ENCODE results near the gene TYRO3.

TYRO3 gene

DNA sequence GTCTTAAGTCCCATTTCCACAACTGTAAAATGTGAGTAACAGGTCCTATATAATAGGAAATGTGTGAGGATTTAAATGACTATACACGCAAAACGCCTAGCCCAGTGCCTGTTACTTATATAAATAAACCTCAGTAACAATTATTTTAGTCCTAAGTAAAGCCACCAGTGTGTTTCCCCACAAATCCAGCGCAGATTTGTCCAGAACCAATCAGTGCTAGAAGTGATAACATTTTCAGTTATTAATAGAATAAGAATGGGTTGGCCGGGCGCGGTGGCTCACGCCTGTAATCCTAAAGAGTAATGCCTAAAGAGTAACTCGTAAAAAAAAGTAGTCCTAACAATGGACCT is 15.5 kb upstream of the TYRO3 start:
- Histone ChIP-seq H3K27ac (replicated peaks) (peak overlapping the region; percentile 68), H3K4me3 (replicated peaks; ENCODE audit: insufficient read depth, low read length) (peak overlapping the region; percentile 99), H3K27me3 (ENCODE audit: insufficient read depth, poor library complexity, severe bottlenecking) (no peaks in the 10 kb centered on the region)
- no peak for DNase-seq (ENCODE audit: low read depth in 1 of 2, low spot score in 1 of 2)
- TF ChIP-seq, protein P1, sequence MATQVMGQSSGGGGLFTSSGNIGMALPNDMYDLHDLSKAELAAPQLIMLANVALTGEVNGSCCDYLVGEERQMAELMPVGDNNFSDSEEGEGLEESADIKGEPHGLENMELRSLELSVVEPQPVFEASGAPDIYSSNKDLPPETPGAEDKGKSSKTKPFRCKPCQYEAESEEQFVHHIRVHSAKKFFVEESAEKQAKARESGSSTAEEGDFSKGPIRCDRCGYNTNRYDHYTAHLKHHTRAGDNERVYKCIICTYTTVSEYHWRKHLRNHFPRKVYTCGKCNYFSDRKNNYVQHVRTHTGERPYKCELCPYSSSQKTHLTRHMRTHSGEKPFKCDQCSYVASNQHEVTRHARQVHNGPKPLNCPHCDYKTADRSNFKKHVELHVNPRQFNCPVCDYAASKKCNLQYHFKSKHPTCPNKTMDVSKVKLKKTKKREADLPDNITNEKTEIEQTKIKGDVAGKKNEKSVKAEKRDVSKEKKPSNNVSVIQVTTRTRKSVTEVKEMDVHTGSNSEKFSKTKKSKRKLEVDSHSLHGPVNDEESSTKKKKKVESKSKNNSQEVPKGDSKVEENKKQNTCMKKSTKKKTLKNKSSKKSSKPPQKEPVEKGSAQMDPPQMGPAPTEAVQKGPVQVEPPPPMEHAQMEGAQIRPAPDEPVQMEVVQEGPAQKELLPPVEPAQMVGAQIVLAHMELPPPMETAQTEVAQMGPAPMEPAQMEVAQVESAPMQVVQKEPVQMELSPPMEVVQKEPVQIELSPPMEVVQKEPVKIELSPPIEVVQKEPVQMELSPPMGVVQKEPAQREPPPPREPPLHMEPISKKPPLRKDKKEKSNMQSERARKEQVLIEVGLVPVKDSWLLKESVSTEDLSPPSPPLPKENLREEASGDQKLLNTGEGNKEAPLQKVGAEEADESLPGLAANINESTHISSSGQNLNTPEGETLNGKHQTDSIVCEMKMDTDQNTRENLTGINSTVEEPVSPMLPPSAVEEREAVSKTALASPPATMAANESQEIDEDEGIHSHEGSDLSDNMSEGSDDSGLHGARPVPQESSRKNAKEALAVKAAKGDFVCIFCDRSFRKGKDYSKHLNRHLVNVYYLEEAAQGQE (IDR thresholded peaks at IDR 0.05; ENCODE audit: insufficient replicate concordance, low read depth), result no peak
- no peak for TF ChIP-seq CTCF (IDR thresholded peaks at IDR 0.05; ENCODE audit: insufficient read depth, low read length)

DNA sequence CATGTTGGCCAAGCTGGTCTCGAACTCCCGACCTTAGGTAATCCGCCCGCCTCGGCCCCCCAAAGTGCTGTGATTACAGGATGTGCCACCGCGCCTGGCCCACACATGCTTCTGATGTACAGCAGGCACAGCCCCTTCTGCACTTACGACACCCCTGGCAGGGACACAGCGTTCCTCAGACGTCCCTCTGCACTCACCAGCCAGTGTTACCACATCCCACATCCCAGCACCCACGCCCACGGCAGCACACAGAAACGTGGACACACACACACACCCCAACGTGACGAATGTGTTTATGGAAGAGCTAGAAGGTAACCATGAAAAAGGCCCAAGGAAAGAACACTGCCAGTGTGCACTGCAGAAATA is 14.4 kb upstream of the TYRO3 start:
- TF ChIP-seq GABPA (IDR thresholded peaks at IDR 0.05; ENCODE audit: low read depth) (no peak), POLR2AphosphoS5 (IDR thresholded peaks at IDR 0.05; ENCODE audit: low read depth) (no peak), SPI1 (IDR thresholded peaks at IDR 0.05; ENCODE audit: borderline replicate concordance, low read depth) (no peak), CTCF (IDR thresholded peaks at IDR 0.05; ENCODE audit: insufficient read depth, low read length) (no peak)
- TF ChIP-seq, protein P1 (IDR thresholded peaks at IDR 0.05; ENCODE audit: insufficient replicate concordance, low read depth), result no peak
- H3K27ac ChIP-seq (replicated peaks), result no peak overlapping the region; the same call in 1 of the 2 replicates
- no peaks in the 10 kb centered on the region for H3K27me3 ChIP-seq (ENCODE audit: insufficient read depth, poor library complexity, severe bottlenecking)
- no peak for DNase-seq (ENCODE audit: low read depth in 1 of 2, low spot score in 1 of 2)
- peak overlapping the region; percentile 99 for H3K4me3 ChIP-seq (replicated peaks; ENCODE audit: insufficient read depth, low read length)

GRCh38 chr15:41545218-41545617 is 13.8 kb upstream of the TYRO3 start:
- H3K4me3 ChIP-seq (replicated peaks; ENCODE audit: insufficient read depth, low read length), result no peak overlapping the region
- no peaks in the 10 kb centered on the region for H3K27me3 ChIP-seq (ENCODE audit: insufficient read depth, poor library complexity, severe bottlenecking)
- no peak for DNase-seq (ENCODE audit: low read depth in 1 of 2, low spot score in 1 of 2)
- no peak overlapping the region for H3K27ac ChIP-seq (replicated peaks)
- TF ChIP-seq CTCF (IDR thresholded peaks at IDR 0.05; ENCODE audit: insufficient read depth, low read length), result no peak
- no peak for TF ChIP-seq SPI1 (IDR thresholded peaks at IDR 0.05; ENCODE audit: borderline replicate concordance, low read depth)
- TF ChIP-seq POLR2AphosphoS5 (IDR thresholded peaks at IDR 0.05; ENCODE audit: low read depth), result no peak
- TF ChIP-seq, protein P1 (IDR thresholded peaks at IDR 0.05; ENCODE audit: insufficient replicate concordance, low read depth), result no peak
- TF ChIP-seq GABPA (IDR thresholded peaks at IDR 0.05; ENCODE audit: low read depth), result no peak

All from HL-60 (cell line).